Activated T-helper 17 cell treated with anti-CD3 and anti-CD28 coated beads, Interleukin-2, amount 50 U/mL, for 72 hours (primary cell): ENCODE data around the gene DMKN. TPM values are rescaled to one million over a fixed set of nuclear protein-coding genes. Genes with fewer than 3 reads are reported as not detected.

Source experiments
- ATAC-seq: fragments of 150-1000 bp; cut with Tn5 transposase; replicated peaks from 2 replicates; pipeline ENCODE4 v1.10.0; 2021; ENCODE audit warnings: mild to moderate bottlenecking, moderate library complexity
- H3K27ac Mint-ChIP-seq: one replicate; pipeline ENCODE4 v1.8.0; 2022; ENCODE audit warnings: mixed read lengths
- H3K27me3 Mint-ChIP-seq: one replicate; pipeline ENCODE4 v1.8.0; 2022; ENCODE audit warnings: mixed read lengths
- H3K36me3 Mint-ChIP-seq: one replicate; pipeline ENCODE4 v1.8.0; 2022; ENCODE audit warnings: low read depth, mild to moderate bottlenecking, mixed read lengths
- H3K4me1 Mint-ChIP-seq: one replicate; pipeline ENCODE4 v1.8.0; 2022; ENCODE audit warnings: mixed read lengths
- H3K4me3 Mint-ChIP-seq: one replicate; pipeline ENCODE4 v1.8.0; 2022; ENCODE audit warnings: mild to moderate bottlenecking, mixed read lengths
- H3K9me3 Mint-ChIP-seq: one replicate; pipeline ENCODE4 v1.8.0; 2022; ENCODE audit warnings: mixed read lengths
- total RNA-seq, 2 donors: library from RNA; stranded (reverse); gene quantifications; one replicate each; pipeline ENCODE4 v1.2.3, GENCODE V29; 2022

Gene DMKN
- total RNA-seq, 2 donors from 2014 or later: 0.11 to 1.7 TPM

DNA sequence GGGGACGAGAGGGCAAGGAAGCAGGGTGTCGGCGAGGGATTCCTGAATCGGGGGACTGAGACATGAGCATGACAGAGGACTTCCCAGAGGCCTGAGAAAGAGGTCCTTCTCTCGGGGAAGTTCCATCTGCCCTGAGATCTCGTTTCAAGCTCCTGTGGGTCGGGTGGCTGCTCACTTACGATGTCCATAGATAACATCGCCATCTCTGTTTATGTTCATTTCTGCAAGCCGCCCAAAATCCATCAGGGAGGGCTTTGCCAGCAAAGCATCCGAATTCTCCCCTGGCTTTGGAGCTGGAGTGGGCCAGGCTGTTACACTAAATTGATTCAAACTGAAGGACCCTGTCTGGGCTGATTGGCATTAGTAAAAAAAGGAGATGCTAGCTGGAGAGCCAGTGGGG, 5.9 kb downstream of the DMKN start:
- H3K36me3 Mint-ChIP-seq: no peaks in the 10 kb centered on the region
- H3K27me3 Mint-ChIP-seq: peaks cover 20% of the 10 kb centered on the region
- no peak overlapping the region for H3K4me3 Mint-ChIP-seq
- ATAC-seq: no peak
- H3K27ac Mint-ChIP-seq: no peak overlapping the region
- H3K9me3 Mint-ChIP-seq: no peaks in the 10 kb centered on the region
- no peaks in the 10 kb centered on the region for H3K4me1 Mint-ChIP-seq

DNA sequence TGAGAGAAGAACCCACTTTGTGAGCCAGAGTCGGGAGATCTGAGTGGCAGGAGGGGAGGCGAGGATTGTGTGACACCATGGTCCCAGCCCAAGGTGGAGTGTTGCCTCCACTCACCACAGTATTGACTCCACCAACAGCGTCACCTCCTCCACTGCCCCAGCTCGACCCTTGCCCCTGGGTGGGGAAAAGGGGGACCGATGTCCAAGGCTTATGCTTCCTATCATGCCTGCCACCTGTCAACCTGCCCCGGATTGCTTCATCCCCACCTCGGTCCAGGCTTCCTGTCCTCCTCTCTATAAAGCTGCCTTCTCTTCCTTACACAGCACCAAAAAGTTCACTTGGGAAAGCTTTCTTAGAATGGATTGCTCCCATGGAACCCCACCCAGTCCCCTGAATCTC, 7.4 kb downstream of the DMKN start:
- H3K27me3 Mint-ChIP-seq: peaks cover 27% of the 10 kb centered on the region
- no peak overlapping the region for H3K4me3 Mint-ChIP-seq
- H3K27ac Mint-ChIP-seq: no peak overlapping the region
- no peak for ATAC-seq
- H3K36me3 Mint-ChIP-seq: no peaks in the 10 kb centered on the region
- H3K9me3 Mint-ChIP-seq: no peaks in the 10 kb centered on the region
- H3K4me1 Mint-ChIP-seq: no peaks in the 10 kb centered on the region

DNA sequence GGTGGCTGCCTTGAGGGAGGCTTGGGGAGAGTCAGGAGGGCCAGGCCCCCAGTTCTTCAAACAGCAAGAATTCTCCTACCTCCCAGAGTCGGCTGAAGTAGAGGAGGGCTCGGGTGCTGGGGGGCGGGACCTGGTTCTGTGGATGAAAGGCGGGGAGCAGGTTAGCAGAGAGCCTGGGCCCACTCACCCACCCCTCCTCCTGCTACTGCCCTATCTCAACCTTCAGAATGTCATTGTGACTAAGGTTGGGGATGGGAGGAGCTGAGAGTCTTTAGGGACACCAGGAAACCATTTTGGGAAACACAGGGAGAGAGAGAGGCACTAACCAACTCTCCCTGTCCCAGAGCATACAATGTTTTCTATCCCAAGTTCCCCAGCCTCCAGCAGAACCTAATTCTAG, 10.7 kb downstream of the DMKN start:
- H3K4me1 Mint-ChIP-seq: no peaks in the 10 kb centered on the region
- no peaks in the 10 kb centered on the region for H3K9me3 Mint-ChIP-seq
- H3K36me3 Mint-ChIP-seq: no peaks in the 10 kb centered on the region
- no peak for ATAC-seq
- H3K4me3 Mint-ChIP-seq: no peak overlapping the region
- no peak overlapping the region for H3K27ac Mint-ChIP-seq
- H3K27me3 Mint-ChIP-seq: peaks cover 22% of the 10 kb centered on the region

DNA sequence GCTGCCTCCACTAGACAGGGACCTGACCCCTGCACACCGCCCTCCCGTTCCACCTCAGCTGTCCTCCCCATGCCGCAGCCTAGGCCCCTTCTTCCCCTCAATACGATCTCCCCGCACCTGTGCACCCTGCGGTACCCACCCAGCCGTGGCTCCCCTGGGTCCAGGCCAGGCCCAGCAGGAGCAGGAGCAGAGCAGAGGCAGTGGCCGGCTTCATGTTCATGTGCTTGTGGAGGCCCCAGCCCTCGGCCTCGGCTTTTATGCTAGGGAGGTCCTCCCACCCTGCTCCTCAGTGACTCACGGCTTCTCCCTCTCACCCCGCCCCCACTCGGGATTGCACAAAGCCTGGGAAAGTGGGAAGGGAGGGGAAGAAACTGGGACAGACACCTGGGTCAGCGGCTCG, 11.8 kb downstream of the DMKN start:
- Mint-ChIP-seq H3K4me1 (no peaks in the 10 kb centered on the region), H3K27me3 (peaks cover 22% of the 10 kb centered on the region), H3K4me3 (no peak overlapping the region), H3K9me3 (no peaks in the 10 kb centered on the region), H3K27ac (no peak overlapping the region), H3K36me3 (no peaks in the 10 kb centered on the region)
- no peak for ATAC-seq

DNA sequence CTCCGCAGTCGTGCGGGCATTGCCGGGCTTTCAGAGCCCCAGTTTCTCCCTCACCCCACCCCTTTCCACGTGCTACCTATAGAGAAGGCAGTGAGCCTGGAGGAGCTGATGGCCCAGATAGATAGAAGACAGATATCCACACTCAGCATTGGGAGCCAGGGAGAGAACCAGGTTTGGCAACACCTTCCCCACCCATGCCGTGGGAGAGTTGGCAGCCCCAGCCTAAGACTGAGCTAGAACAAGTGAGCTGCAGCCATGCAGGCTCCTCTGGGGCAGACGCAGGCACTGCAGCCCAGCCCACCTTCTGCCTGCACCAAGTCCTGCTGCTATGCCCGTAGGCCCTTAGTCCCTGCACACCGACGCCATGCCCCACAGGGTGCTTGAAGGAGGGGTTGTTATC, 12.8 kb downstream of the DMKN start:
- Mint-ChIP-seq H3K27me3 (peaks cover 17% of the 10 kb centered on the region), H3K4me1 (no peaks in the 10 kb centered on the region), H3K4me3 (no peak overlapping the region), H3K9me3 (no peaks in the 10 kb centered on the region), H3K36me3 (no peaks in the 10 kb centered on the region), H3K27ac (no peak overlapping the region)
- no peak for ATAC-seq

DNA sequence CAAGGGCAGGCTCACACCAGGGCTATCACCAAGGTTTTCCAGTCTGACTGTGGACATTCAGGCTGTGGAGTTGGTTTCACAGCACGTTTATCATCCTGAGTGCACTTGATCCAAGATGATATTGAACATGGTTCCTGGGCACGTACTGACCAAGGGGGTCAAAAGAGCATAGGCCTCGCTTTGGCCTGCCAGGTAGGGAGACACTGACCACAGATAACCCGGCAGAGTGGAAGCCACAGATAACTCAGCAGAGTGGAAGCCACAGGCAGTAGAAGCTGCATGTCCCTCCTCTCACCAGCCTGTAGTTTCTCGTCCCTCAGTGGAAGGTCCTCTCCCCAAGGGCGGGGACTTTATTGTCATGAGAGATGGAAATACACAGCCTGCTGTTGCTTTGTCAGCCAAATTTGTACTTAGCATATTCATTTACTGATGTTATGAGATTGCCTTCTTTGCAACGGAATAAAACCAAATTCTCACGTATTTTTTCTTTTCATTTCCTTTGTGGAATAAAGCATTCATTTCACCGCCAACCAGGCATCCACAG, 14.4 kb downstream of the DMKN start:
- Mint-ChIP-seq H3K4me3 (no peak overlapping the region), H3K36me3 (no peaks in the 10 kb centered on the region)
- ATAC-seq: no peak

DNA sequence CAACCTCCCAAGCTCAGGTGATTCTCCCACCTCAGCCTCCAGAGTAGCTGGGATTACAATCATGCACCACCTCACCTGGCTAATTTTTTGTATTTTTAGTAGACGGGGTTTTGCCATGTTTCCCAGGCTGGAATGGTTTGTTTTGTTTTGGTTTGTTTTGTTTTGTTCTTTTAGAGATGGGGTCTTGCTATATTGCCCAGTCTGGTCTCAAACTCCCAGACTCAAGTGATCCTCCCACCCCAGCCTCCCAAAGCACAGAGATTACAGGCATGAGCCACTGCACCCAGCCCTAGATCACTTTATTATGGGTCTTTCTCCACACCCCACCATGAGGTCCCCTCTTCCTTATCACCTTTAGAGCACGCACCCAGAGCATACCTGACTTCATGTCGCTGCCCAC, 15.2 kb downstream of the DMKN start:
- H3K27me3 Mint-ChIP-seq: peaks cover 14% of the 10 kb centered on the region
- no peak overlapping the region for H3K27ac Mint-ChIP-seq
- no peak for ATAC-seq
- no peaks in the 10 kb centered on the region for H3K9me3 Mint-ChIP-seq
- no peaks in the 10 kb centered on the region for H3K4me1 Mint-ChIP-seq
- H3K36me3 Mint-ChIP-seq: no peaks in the 10 kb centered on the region
- no peak overlapping the region for H3K4me3 Mint-ChIP-seq

More for the DNA sequence above, 14.4 kb downstream of the DMKN start:
- Mint-ChIP-seq H3K27me3 (peaks cover 15% of the 10 kb centered on the region), H3K9me3 (no peaks in the 10 kb centered on the region), H3K27ac (no peak overlapping the region), H3K4me1 (no peaks in the 10 kb centered on the region)

DNA sequence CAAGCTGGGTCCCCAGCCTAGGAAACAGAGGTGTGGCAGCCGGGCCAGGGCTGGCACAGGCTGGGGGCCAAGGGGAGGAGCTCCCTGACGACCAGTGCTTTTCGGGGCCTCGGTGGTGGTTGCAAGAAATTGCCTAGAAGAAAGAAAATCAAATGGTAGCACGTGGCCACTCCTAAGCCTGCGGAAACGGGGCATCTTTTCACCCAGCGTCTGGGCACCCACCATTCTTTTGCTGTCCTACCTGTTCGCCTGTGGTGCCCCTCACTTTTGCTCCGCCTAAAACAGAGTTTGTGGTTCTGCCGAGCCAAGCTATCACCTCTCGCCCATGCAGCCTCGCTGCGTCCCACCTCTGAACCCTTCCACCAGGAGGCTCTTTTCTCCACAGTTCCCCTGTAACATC, 16.0 kb downstream of the DMKN start:
- no peak overlapping the region for H3K27ac Mint-ChIP-seq
- peaks cover 11% of the 10 kb centered on the region for H3K27me3 Mint-ChIP-seq

DNA sequence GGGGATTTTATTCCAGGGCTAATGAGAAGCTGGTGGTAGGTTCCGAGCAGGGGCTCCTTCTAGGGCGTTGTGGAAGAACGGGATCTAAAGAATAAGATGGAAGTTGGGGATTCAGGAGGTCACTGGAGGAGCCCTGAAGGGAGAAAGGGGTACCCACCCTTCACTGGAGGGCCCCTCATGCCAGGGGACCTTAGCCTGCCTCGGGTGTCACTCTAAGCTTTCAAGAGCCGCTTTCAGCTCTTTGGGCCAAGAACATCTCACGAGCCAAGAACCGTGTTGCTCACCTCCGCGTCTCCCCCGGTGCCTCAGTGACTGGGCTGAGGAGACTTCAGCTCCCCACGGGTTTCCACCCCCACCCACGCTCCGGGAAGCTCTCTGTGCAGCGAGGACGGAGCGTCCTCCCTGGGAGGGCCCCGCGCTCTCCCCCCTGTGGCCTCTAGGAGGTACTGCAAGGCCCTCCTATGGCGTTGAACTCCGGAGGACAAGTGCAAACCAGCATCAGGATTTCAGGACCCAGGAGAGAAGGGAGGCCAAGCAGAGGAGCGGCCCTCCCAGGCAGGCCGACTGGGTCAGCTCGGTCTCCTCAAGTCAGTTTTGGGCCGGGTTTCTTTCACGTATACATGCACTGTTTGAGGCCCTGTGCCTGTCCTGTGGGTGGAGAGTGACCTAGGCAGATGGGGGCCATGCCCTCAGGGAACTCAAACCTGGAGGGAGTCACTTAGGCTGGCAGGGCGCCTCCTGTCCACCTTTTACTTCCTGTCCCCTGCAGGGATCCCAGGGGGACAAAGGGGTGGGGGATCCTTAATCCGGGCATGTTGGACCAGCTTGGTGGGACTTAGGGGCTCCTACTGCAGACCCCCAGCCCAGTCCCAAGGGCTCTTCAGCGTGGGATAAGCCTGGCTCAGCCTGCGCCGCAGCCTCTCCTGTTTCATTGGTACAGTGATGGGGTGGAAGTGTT, 18.1 kb downstream of the DMKN start:
- H3K27me3 Mint-ChIP-seq: no peaks in the 10 kb centered on the region
- no peak overlapping the region for H3K4me3 Mint-ChIP-seq
- no peaks in the 10 kb centered on the region for H3K4me1 Mint-ChIP-seq
- no peak overlapping the region for H3K27ac Mint-ChIP-seq
- ATAC-seq: peak; percentile 97
- no peaks in the 10 kb centered on the region for H3K9me3 Mint-ChIP-seq
- H3K36me3 Mint-ChIP-seq: no peaks in the 10 kb centered on the region

More for the DNA sequence above, 16.0 kb downstream of the DMKN start:
- Mint-ChIP-seq H3K9me3 (no peaks in the 10 kb centered on the region), H3K4me1 (no peaks in the 10 kb centered on the region), H3K4me3 (no peak overlapping the region), H3K36me3 (no peaks in the 10 kb centered on the region)
- no peak for ATAC-seq

DNA sequence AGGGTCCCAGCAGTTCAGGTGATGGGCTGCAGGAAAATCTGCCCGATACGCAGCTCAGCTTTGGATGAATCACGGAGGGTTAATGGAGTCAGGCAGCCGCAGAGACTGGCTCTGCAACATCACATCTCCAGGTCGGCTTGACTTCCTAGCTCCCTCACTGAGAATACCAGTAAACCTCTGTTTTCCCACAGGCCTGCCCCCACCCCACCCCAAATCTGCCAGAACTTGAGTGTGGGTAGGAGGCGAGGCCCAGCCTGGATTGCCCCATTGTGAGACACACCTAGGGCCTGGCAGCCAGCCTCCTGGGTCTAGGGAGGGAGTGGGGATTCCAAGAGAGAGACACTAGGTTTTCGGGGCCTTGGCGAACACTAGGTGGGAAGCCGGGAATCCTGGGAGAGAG, 19.5 kb downstream of the DMKN start:
- no peak for ATAC-seq
- no peaks in the 10 kb centered on the region for H3K36me3 Mint-ChIP-seq

DNA sequence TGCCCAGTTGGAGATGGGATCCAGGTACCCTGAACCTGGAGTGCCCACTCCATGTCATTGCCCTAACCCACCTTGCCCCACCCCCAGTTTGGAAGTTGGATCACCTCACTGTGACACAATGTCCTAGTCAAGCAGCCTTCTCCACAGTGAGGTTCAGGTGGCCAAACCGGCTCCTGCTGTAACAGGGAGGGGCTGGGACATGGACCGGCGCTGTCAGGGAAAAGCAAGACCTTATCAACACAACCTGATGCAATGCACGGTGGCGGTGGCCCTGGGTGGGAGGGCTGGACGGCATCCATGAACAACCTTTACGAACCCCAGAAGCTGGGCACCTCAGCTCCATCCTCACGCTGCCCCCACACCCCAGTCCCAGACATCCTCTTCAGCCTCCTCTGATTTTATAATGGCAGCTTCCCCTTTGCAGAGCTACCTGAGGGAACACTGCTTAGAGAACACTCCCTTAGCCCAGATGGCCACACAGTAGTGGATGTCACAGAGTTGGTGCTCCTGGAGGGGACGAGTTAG, 21.6 kb downstream of the DMKN start:
- no peak for ATAC-seq
- Mint-ChIP-seq H3K36me3 (no peaks in the 10 kb centered on the region), H3K27me3 (peaks cover 4% of the 10 kb centered on the region), H3K4me1 (no peaks in the 10 kb centered on the region), H3K27ac (no peak overlapping the region), H3K4me3 (no peak overlapping the region), H3K9me3 (no peaks in the 10 kb centered on the region)

More for the DNA sequence above, 19.5 kb downstream of the DMKN start:
- H3K27ac Mint-ChIP-seq: no peak overlapping the region
- no peaks in the 10 kb centered on the region for H3K4me1 Mint-ChIP-seq
- H3K27me3 Mint-ChIP-seq: peaks cover 4% of the 10 kb centered on the region
- no peaks in the 10 kb centered on the region for H3K9me3 Mint-ChIP-seq
- no peak overlapping the region for H3K4me3 Mint-ChIP-seq

DNA sequence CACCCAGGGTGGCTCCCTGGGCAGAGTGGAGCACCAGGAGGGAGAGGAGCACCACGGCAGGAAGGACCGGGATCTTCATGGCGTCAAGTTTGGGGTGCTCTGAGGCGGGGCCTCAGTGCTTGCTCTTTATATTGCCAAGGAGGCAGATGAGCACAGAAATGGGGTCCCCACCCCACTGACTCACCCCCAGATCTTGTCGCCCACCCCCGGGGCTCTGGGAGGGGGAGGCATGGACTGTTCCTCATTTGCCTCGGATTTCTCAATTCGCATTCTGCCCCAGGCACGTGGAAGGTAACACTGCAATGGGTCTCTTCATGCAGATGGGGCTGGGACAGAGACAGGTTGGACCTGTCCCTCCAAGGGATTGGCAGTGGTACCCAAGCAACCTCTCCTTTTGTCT, 23.1 kb downstream of the DMKN start, which contains the start of gene KRTDAP:
Gene KRTDAP, minus strand, starts transcription at position 101 of the 400 bp plus-strand sequence. Its CDS starts 22 bp downstream, at position 79.
- Mint-ChIP-seq H3K27ac (no peak within 1 kb of the TSS), H3K36me3 (no peaks in the 10 kb centered on the region), H3K4me3 (no peak within 1 kb of the TSS), H3K27me3 (peaks cover 7% of the 10 kb centered on the region), H3K9me3 (no peaks in the 10 kb centered on the region), H3K4me1 (no peaks in the 10 kb centered on the region)
- no peak for ATAC-seq

DNA sequence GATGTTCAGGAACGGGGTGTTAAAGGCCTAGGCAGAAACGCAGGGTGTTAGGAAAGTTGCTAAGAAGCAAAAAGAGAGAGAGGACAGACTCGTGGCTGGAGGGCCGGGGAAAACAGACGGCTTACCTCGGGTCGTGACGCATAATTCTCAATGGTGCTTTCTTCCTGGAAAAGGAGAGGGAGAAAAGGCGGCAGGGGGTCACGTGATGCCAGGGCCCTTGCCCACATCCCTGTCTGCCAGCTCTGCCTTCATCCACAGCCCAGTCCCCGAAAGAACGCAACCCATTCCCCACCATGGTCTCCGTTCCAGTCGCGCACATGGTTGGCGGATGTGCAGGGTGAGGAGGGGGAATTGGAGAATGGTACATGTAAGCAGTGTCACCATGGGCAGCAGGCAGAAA, 24.8 kb downstream of the DMKN start:
- Mint-ChIP-seq H3K4me3 (no peak overlapping the region), H3K4me1 (no peaks in the 10 kb centered on the region), H3K36me3 (no peaks in the 10 kb centered on the region), H3K9me3 (no peaks in the 10 kb centered on the region), H3K27ac (no peak overlapping the region), H3K27me3 (peaks cover 7% of the 10 kb centered on the region)
- no peak for ATAC-seq

DNA sequence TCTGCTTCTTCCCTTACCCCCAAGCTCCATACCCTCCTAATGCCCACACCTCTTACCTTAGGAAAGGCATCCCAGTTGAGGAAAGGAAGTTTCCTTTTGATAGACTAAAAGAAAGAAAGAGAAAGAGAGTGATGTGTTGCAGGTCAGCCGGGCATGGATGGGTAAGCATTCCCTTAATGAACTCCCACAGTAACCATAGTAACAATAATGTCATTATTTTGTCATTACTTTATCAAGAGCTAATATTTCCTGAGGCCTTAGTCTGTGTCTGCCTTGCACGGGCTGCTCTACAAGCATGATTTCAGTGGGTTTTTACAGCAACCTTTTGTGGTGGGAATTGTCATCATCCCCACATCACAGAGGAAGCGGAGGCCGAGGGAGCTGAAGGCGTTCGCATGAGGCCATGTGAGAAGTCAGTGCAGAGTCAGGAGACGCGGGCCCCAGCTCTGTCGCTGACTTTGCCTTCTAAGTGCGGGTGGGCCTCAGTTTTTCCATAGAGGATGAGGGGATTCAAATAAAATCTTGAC, 25.7 kb downstream of the DMKN start:
- no peaks in the 10 kb centered on the region for H3K4me1 Mint-ChIP-seq
- no peak overlapping the region for H3K4me3 Mint-ChIP-seq
- ATAC-seq: no peak
- H3K36me3 Mint-ChIP-seq: no peaks in the 10 kb centered on the region
- H3K27me3 Mint-ChIP-seq: peaks cover 7% of the 10 kb centered on the region
- H3K27ac Mint-ChIP-seq: no peak overlapping the region
- no peaks in the 10 kb centered on the region for H3K9me3 Mint-ChIP-seq

DNA sequence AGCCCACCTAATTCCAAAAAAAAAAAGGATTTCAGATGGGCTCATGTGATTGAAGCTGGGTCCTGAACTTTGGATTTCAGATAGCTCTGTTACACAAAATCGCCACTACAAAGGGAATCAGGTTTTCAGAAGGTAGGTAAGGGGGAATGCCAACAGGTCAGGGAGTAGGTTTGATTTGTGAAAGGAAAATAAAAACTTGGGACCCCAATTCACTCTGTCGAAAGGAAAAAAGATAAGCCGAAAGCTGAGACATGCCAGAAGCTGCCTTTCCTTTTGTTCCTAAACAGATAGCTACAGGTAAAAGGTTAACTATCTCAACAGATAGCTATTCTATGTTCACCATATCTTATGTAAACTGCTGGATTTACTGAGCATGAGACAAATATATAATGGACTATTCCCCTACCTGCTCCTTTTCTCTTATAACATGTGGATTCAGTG, 27.2 kb downstream of the DMKN start:
- Mint-ChIP-seq H3K27ac (no peak overlapping the region), H3K36me3 (no peaks in the 10 kb centered on the region), H3K27me3 (peaks cover 7% of the 10 kb centered on the region), H3K4me1 (no peaks in the 10 kb centered on the region), H3K9me3 (no peaks in the 10 kb centered on the region), H3K4me3 (no peak overlapping the region)
- no peak for ATAC-seq
